H1 (cell line): Measurements from ENCODE around the gene FUBP3. TPM values are rescaled to one million over a fixed set of nuclear protein-coding genes. Genes with fewer than 3 reads are reported as not detected.

ENCODE experiments used
- CTCF ChIA-PET: fragments of 300-600 bp; sonication (Branson Sonifier 250); formaldehyde crosslinking; loops from one replicate; lab custom pipeline; 2021; ENCODE audit not compliant: partially characterized antibody; lab: Charles Lee
- POLR2A ChIA-PET: fragments of 300-600 bp; sonication (Branson Sonifier 250); formaldehyde crosslinking; loops from one replicate; lab custom pipeline; 2021; ENCODE audit warnings: inconsistent platforms; ENCODE audit not compliant: partially characterized antibody; lab: Charles Lee
- DNase-seq, 2 experiments: peaks; one replicate each; pipeline versions ENCODE4 v3.0.0 to v3.0.0-alpha.2; 2010 to 2022; ENCODE audit warnings: low spot score in 2 of 2, low read depth in 1 of 2, mixed read lengths in 1 of 2
- FAIRE-seq: peaks from 2 replicates; lab custom pipeline; 2011; peaks lifted over from hg19 to GRCh38; lab: Jason Lieb, UNC
- H2AFZ ChIP-seq: 2 replicates; pipeline ENCODE4 v1.8.1; 2012; ENCODE audit warnings: low read length, inconsistent platforms
- H2AK5ac ChIP-seq: 2 replicates; pipeline ENCODE4 v1.6.1; 2013; ENCODE audit warnings: low read depth, low read length
- H2BK120ac ChIP-seq: replicated peaks from 2 replicates; pipeline ENCODE3; 2013; ENCODE audit warnings: low read depth, low read length, inconsistent platforms
- H2BK12ac ChIP-seq: 2 replicates; pipeline ENCODE4 v1.6.1; 2013; ENCODE audit warnings: low read depth, low read length
- H2BK15ac ChIP-seq: 2 replicates; pipeline ENCODE4 v1.6.1; 2013; ENCODE audit warnings: low read length
- H2BK20ac ChIP-seq: 2 replicates; pipeline ENCODE4 v1.6.1; 2013; ENCODE audit warnings: low read length
- H2BK5ac ChIP-seq: 2 replicates; pipeline ENCODE4 v1.6.1; 2013; ENCODE audit warnings: low read depth, low read length
- H3K14ac ChIP-seq: 2 replicates; pipeline ENCODE4 v1.6.1; 2013; ENCODE audit warnings: inconsistent platforms; ENCODE audit not compliant: insufficient read length
- H3K18ac ChIP-seq: 2 replicates; pipeline ENCODE4 v1.6.1; 2013; ENCODE audit warnings: low read length; ENCODE audit errors: extremely low read depth
- H3K23ac ChIP-seq: 2 replicates; pipeline ENCODE4 v1.6.1; 2013; ENCODE audit warnings: inconsistent platforms; ENCODE audit not compliant: insufficient read length
- H3K23me2 ChIP-seq: 2 replicates; pipeline ENCODE4 v1.6.1; 2013; ENCODE audit warnings: low read depth, low read length
- H3K27ac ChIP-seq: 2 replicates; pipeline ENCODE4 v1.6.1; 2011; ENCODE audit warnings: low read depth, low read length, inconsistent platforms
- H3K27me3 ChIP-seq, 4 experiments: replicated peaks in 1 of 4; 1 replicate in 1 of 4; 2 replicates in 3 of 4; pipeline versions ENCODE4 v1.6.1 to v1.8.1; 2011 to 2013; ENCODE audit warnings: low read length in 3 of 4, mild to moderate bottlenecking in 3 of 4, inconsistent platforms in 2 of 4, mixed read lengths in 2 of 4, moderate library complexity in 1 of 4; ENCODE audit not compliant: control insufficient read depth in 3 of 4, insufficient read depth in 3 of 4; ENCODE audit errors: extremely low read depth in 1 of 4
- H3K36me3 ChIP-seq, 4 experiments: 2 replicates each; pipeline versions ENCODE4 v1.6.1 to v1.8.1; 2011 to 2013; ENCODE audit warnings: mild to moderate bottlenecking in 4 of 4, low read length in 3 of 4, moderate library complexity in 2 of 4, control low read depth in 1 of 4, inconsistent platforms in 1 of 4; ENCODE audit not compliant: insufficient read depth in 4 of 4, control insufficient read depth in 2 of 4
- H3K4ac ChIP-seq: replicated peaks from 2 replicates; pipeline ENCODE3; 2013; ENCODE audit warnings: low read length, low read depth, mixed read lengths, inconsistent platforms; ENCODE audit not compliant: insufficient read length
- H3K4me1 ChIP-seq, 4 experiments: replicated peaks in 1 of 4; 1 replicate in 1 of 4; 2 replicates in 3 of 4; pipeline versions ENCODE4 v1.6.1 to v1.8.1; 2011 to 2013; ENCODE audit warnings: low read length in 3 of 4, inconsistent platforms in 2 of 4, mixed read lengths in 1 of 4; ENCODE audit not compliant: insufficient read depth in 4 of 4, control insufficient read depth in 3 of 4
- H3K4me2 ChIP-seq, 2 experiments: 2 replicates each; pipeline versions ENCODE4 v1.6.1 to v1.8.1; 2011 to 2013; ENCODE audit warnings: low read depth in 2 of 2, low read length in 2 of 2, control low read depth in 1 of 2, inconsistent platforms in 1 of 2, mild to moderate bottlenecking in 1 of 2; ENCODE audit not compliant: insufficient read depth in 1 of 2
- H3K4me3 ChIP-seq, 4 experiments: fragments of 200-600, 300-600 bp in 1 of 4; sonication (generic), shearing (Covaris generic), sonication (Bioruptor Twin) in 1 of 4; 2 replicates each; pipeline versions ENCODE4 v1.5.1 to v1.8.1; 2011 to 2016; ENCODE audit warnings: low read length in 4 of 4, low read depth in 3 of 4, control low read depth in 2 of 4, inconsistent platforms in 2 of 4, mild to moderate bottlenecking in 2 of 4, mixed read lengths in 1 of 4, moderate library complexity in 1 of 4; ENCODE audit not compliant: insufficient read depth in 2 of 4; ENCODE audit errors: extremely low read depth in 1 of 4
- H3K56ac ChIP-seq: replicated peaks from 2 replicates; pipeline ENCODE3; 2013; ENCODE audit warnings: low read depth, mild to moderate bottlenecking, mixed read lengths, low read length, inconsistent platforms; ENCODE audit not compliant: insufficient read length
- H3K79me1 ChIP-seq: 2 replicates; pipeline ENCODE4 v1.6.1; 2013; ENCODE audit warnings: low read depth, low read length, control low read depth
- H3K79me2 ChIP-seq, 2 experiments: 2 replicates each; pipeline versions ENCODE4 v1.6.1 to v1.8.1; 2012 to 2013; ENCODE audit warnings: low read length in 2 of 2, mild to moderate bottlenecking in 2 of 2, inconsistent platforms in 1 of 2; ENCODE audit not compliant: insufficient read depth in 2 of 2, control insufficient read depth in 1 of 2
- H3K9ac ChIP-seq, 4 experiments: replicated peaks in 1 of 4; 1 replicate in 1 of 4; 2 replicates in 3 of 4; pipeline versions ENCODE4 v1.6.1 to v1.8.1; 2011 to 2013; ENCODE audit warnings: low read depth in 3 of 4, low read length in 3 of 4, control low read depth in 2 of 4, mild to moderate bottlenecking in 2 of 4, moderate library complexity in 2 of 4, inconsistent platforms in 1 of 4; ENCODE audit errors: extremely low read depth in 1 of 4
- H3K9me3 ChIP-seq, 2 experiments: 2 replicates each; pipeline versions ENCODE4 v1.6.1 to v1.8.1; 2012 to 2013; ENCODE audit warnings: mild to moderate bottlenecking in 2 of 2, moderate library complexity in 2 of 2, control low read depth in 1 of 2, inconsistent platforms in 1 of 2, low read depth in 1 of 2, low read length in 1 of 2, mixed read lengths in 1 of 2; ENCODE audit not compliant: insufficient read depth in 2 of 2
- H4K20me1 ChIP-seq, 2 experiments: replicated peaks in 1 of 2; 2 replicates each; pipeline versions ENCODE3 to v1.8.1; 2011 to 2013; ENCODE audit warnings: inconsistent platforms in 2 of 2, low read length in 2 of 2, mild to moderate bottlenecking in 1 of 2; ENCODE audit not compliant: insufficient read depth in 2 of 2, control insufficient read depth in 1 of 2
- H4K5ac ChIP-seq: 2 replicates; pipeline ENCODE4 v1.6.1; 2013; ENCODE audit warnings: low read length, low read depth, mixed read lengths, inconsistent platforms; ENCODE audit not compliant: insufficient read length
- H4K8ac ChIP-seq: 2 replicates; pipeline ENCODE4 v1.8.0; 2013; ENCODE audit warnings: mild to moderate bottlenecking, moderate library complexity, low read length, inconsistent platforms; ENCODE audit not compliant: insufficient read depth; ENCODE audit errors: extremely low read depth
- H4K91ac ChIP-seq: replicated peaks from 2 replicates; pipeline ENCODE3; 2013; ENCODE audit warnings: low read length, mixed read lengths, inconsistent platforms; ENCODE audit not compliant: insufficient read length
- CTBP2 ChIP-seq: IDR thresholded peaks from 2 replicates; pipeline ENCODE4 v1.7.0; 2011; ENCODE audit warnings: borderline replicate concordance, mild to moderate bottlenecking, moderate library complexity, mixed read lengths, low read length; ENCODE audit not compliant: insufficient read depth, insufficient read length
- EGR1 ChIP-seq: IDR thresholded peaks from 2 replicates; pipeline ENCODE4 v1.6.1; 2011; ENCODE audit warnings: low read depth, low read length, borderline replicate concordance
- KDM1A ChIP-seq: fragments of 200-600, 300-600 bp; sonication (generic); IDR thresholded peaks from 2 replicates; pipeline ENCODE4 v1.7.1; 2016; ENCODE audit warnings: mild to moderate bottlenecking, low read length, borderline replicate concordance
- ZNF274 ChIP-seq: IDR thresholded peaks from 2 replicates; pipeline ENCODE4 v1.7.0; 2012; ENCODE audit warnings: low read length, borderline replicate concordance; ENCODE audit errors: extremely low read depth
- WGBS, 2 experiments: shearing (Covaris generic) in 1 of 2; methylation state at CpG; one replicate each; pipeline versions ENCODE4 v1.1.6 to v1.1.7; 2013 to 2015; ENCODE audit warnings: low lambda C conversion rate in 2 of 2, mixed read lengths in 2 of 2, inconsistent platforms in 1 of 2, low coverage in 1 of 2, missing lambda C conversion rate in 1 of 2; ENCODE audit not compliant: insufficient replicate concordance in 2 of 2, insufficient coverage in 1 of 2, insufficient read length in 1 of 2; ENCODE audit errors: extremely low coverage in 1 of 2, missing lambda C conversion rate in 1 of 2; 5-methylcytosine and 5-hydroxymethylcytosine counted together
- polyA plus RNA-seq, 7 experiments: library from polyadenylated mRNA; depleted of rRNA in 3 of 7; stranded (reverse) in 5 of 7; unstranded in 2 of 7; fragments of >200 nt in 5 of 7; fragments of 200-250 nt in 2 of 7; gene quantifications; 1 replicate in 5 of 7; 2 replicates in 1 of 7; 4 replicates in 1 of 7; pipeline versions ENCODE4 v1.2.1 to v1.2.3, GENCODE V29; 2011 to 2013; ENCODE audit warnings: missing spikeins in 2 of 7, mixed read lengths in 2 of 7
- total RNA-seq: library from RNA; stranded (reverse); fragmentation: NEBNext Ultra II Directional; extraction: Animal tissue kit (Norgen Biotek cat#: 25700); gene quantifications from 2 replicates; pipeline ENCODE4 v1.2.1, GENCODE V29; 2021
- TF ChIP-seq, protein P1 (sequence below): IDR thresholded peaks from 2 replicates; pipeline ENCODE4 v1.6.1; 2012; ENCODE audit warnings: low read length, inconsistent platforms
- TF ChIP-seq, protein P2 (sequence below): IDR thresholded peaks from 2 replicates; pipeline ENCODE4 v1.6.1; 2012; ENCODE audit warnings: inconsistent platforms

FUBP3 gene
- total and polyA plus RNA-seq, 2 of the 8 experiments (the other 6 are each of a cell fraction or from before 2014, with no cell fraction given) = 23.7 to 76.4 TPM

DNA sequence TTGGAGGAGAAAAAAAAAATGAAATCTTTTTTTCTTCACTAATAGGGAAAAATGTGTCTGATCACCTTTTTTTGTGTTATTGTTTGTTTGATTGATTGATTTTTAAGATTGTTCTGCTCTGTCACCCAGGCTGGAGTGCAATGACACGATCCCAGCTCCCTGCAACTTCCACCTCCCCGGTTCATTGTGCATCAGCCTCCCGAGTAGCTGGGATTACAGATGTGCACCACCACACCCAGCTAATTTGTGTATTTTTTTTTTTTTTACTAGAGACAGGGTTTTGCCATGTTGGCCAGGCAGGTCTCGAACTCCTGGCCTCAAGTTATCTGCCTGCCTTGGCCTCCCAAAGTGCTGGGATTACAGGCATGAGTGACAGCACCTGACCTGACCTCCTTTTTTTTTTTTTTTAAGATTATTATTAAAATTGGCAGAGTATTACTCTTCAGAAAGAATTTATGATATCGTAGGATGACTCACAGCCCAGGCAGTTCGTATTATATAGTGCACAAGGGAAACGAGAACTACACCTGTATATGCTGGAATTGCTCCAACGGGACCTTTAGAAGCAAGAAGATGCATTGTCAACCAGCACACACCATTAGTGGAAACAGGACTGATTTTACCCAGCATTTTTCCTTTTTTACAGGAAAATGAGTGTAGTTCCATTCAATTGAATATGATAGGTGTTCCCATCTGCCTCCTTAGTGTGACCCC lies 27.7 kb downstream of the FUBP3 start:
- H4K91ac ChIP-seq = no peak overlapping the region
- H4K20me1 ChIP-seq = peaks cover 4 to 6% of the 10 kb centered on the region in 2 experiments
- H2AFZ ChIP-seq = no peak overlapping the region
- H3K9ac ChIP-seq = no peak overlapping the region
- FAIRE-seq = no peak
- H3K56ac ChIP-seq = no peak overlapping the region
- H3K14ac ChIP-seq = no peak overlapping the region
- no peak overlapping the region for H2AK5ac ChIP-seq
- no peak for DNase-seq
- H4K8ac ChIP-seq = no peak overlapping the region
- no peak overlapping the region for H3K27ac ChIP-seq
- no peaks in the 10 kb centered on the region for H3K27me3 ChIP-seq
- no peak overlapping the region for H2BK5ac ChIP-seq
- H3K18ac ChIP-seq = no peak overlapping the region
- ChIA-PET POLR2A (interaction anchor here (1.7 to 1.8 kb wide), 2 partner anchors 8 to 17 kb away, joined by 4 read pairs; no protein-coding TSS in a partner anchor), CTCF (interaction anchor here (0.9 to 3.5 kb wide), 2 partner anchors 10 to 78 kb away, joined by 6 to 10 read pairs; no protein-coding TSS in a partner anchor)
- H3K9me3 ChIP-seq = no peaks in the 10 kb centered on the region
- no peaks in the 10 kb centered on the region; a peak in 1 of 7 replicates for H3K4me1 ChIP-seq
- H2BK20ac ChIP-seq = no peak overlapping the region
- no peak overlapping the region for H3K4me2 ChIP-seq
- H3K4me3 ChIP-seq = no peak overlapping the region
- H3K36me3 ChIP-seq = peaks cover 0 to 28% (median 5%) of the 10 kb centered on the region in 4 experiments; a peak in 5 of 8 replicates
- no peak overlapping the region for H3K4ac ChIP-seq
- H4K5ac ChIP-seq = no peak overlapping the region
- no peak overlapping the region for H2BK12ac ChIP-seq
- H3K23ac ChIP-seq = no peak overlapping the region
- no peak overlapping the region for H2BK120ac ChIP-seq
- WGBS, 2 experiments = 87% methylated on average over 8 of the region's 8 CpGs; no CpG with 5 or more reads in 1 of the 2 experiments
- H3K79me2 ChIP-seq = peaks cover 3 to 35% of the 10 kb centered on the region in 2 experiments; a peak in 2 of 4 replicates
- TF ChIP-seq, protein P1, sequence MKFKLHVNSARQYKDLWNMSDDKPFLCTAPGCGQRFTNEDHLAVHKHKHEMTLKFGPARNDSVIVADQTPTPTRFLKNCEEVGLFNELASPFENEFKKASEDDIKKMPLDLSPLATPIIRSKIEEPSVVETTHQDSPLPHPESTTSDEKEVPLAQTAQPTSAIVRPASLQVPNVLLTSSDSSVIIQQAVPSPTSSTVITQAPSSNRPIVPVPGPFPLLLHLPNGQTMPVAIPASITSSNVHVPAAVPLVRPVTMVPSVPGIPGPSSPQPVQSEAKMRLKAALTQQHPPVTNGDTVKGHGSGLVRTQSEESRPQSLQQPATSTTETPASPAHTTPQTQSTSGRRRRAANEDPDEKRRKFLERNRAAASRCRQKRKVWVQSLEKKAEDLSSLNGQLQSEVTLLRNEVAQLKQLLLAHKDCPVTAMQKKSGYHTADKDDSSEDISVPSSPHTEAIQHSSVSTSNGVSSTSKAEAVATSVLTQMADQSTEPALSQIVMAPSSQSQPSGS = no peak
- TF ChIP-seq ZNF274 (no peak), CTBP2 (no peak), KDM1A (no peak), EGR1 (no peak)
- TF ChIP-seq, protein P2, sequence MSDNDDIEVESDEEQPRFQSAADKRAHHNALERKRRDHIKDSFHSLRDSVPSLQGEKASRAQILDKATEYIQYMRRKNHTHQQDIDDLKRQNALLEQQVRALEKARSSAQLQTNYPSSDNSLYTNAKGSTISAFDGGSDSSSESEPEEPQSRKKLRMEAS = no peak
- peaks cover 10% of the 10 kb centered on the region for H3K79me1 ChIP-seq
- H3K23me2 ChIP-seq = no peaks in the 10 kb centered on the region
- H2BK15ac ChIP-seq = no peak overlapping the region
